Endothelial cell (in vitro differentiated cells): Measurements from ENCODE around the gene UBASH3B. TPM values are rescaled to one million over a fixed set of nuclear protein-coding genes. Genes with fewer than 3 reads are reported as not detected.
A peak's percentile ranks its signal among the peaks of the same experiment; 100 is the strongest.

ENCODE experiments used
- DNase-seq: peaks from one replicate; pipeline ENCODE4 v3.0.0; 2021; ENCODE audit warnings: low spot score
- H3K27ac Mint-ChIP-seq: one replicate; pipeline ENCODE4 v1.8.0; 2021; ENCODE audit warnings: mixed read lengths, inconsistent platforms; ENCODE audit not compliant: unreplicated experiment
- H3K27me3 Mint-ChIP-seq: one replicate; pipeline ENCODE4 v1.8.0; 2021; ENCODE audit warnings: mild to moderate bottlenecking, moderate library complexity, mixed read lengths, inconsistent platforms; ENCODE audit not compliant: unreplicated experiment
- H3K36me3 Mint-ChIP-seq: one replicate; pipeline ENCODE4 v1.8.0; 2021; ENCODE audit warnings: mild to moderate bottlenecking, low read depth, mixed read lengths, inconsistent platforms; ENCODE audit not compliant: unreplicated experiment
- H3K4me1 Mint-ChIP-seq: one replicate; pipeline ENCODE4 v1.8.0; 2021; ENCODE audit warnings: mild to moderate bottlenecking, mixed read lengths, inconsistent platforms; ENCODE audit not compliant: unreplicated experiment
- H3K4me3 Mint-ChIP-seq: one replicate; pipeline ENCODE4 v1.8.0; 2021; ENCODE audit warnings: mild to moderate bottlenecking, mixed read lengths, inconsistent platforms; ENCODE audit not compliant: unreplicated experiment
- H3K9me3 Mint-ChIP-seq: one replicate; pipeline ENCODE4 v1.8.0; 2021; ENCODE audit warnings: mixed read lengths, inconsistent platforms; ENCODE audit not compliant: unreplicated experiment
- total RNA-seq: library from RNA; stranded (reverse); fragmentation: NEBNext Ultra II Directional; extraction: Animal tissue kit (Norgen Biotek cat#: 25700); gene quantifications from one replicate; pipeline ENCODE4 v1.2.1, GENCODE V29; 2021; ENCODE audit not compliant: unreplicated experiment
- TF ChIP-seq, protein P1 (sequence below): fragments of 200-600 bp; sonication (generic); IDR thresholded peaks from one replicate; pipeline ENCODE4 v1.5.0; 2021; ENCODE audit warnings: antibody characterized with exemption; ENCODE audit not compliant: unreplicated experiment

Gene UBASH3B
- total RNA-seq, 1 donor from 2014 or later, result 43.3 TPM

- Mint-ChIP-seq H3K4me1 (peaks cover 34% of the 10 kb centered on the region), H3K27ac (peak overlapping the region; percentile 91), H3K27me3 (peaks cover 5% of the 10 kb centered on the region), H3K36me3 (peaks cover 5% of the 10 kb centered on the region), H3K4me3 (no peak overlapping the region), H3K9me3 (no peaks in the 10 kb centered on the region)
- TF ChIP-seq, protein P1, sequence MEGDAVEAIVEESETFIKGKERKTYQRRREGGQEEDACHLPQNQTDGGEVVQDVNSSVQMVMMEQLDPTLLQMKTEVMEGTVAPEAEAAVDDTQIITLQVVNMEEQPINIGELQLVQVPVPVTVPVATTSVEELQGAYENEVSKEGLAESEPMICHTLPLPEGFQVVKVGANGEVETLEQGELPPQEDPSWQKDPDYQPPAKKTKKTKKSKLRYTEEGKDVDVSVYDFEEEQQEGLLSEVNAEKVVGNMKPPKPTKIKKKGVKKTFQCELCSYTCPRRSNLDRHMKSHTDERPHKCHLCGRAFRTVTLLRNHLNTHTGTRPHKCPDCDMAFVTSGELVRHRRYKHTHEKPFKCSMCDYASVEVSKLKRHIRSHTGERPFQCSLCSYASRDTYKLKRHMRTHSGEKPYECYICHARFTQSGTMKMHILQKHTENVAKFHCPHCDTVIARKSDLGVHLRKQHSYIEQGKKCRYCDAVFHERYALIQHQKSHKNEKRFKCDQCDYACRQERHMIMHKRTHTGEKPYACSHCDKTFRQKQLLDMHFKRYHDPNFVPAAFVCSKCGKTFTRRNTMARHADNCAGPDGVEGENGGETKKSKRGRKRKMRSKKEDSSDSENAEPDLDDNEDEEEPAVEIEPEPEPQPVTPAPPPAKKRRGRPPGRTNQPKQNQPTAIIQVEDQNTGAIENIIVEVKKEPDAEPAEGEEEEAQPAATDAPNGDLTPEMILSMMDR, result no peak
- DNase-seq, result no peak
Observed at GRCh38 chr11:122690801-122691548, 35.5 kb downstream of the UBASH3B start.

DNA sequence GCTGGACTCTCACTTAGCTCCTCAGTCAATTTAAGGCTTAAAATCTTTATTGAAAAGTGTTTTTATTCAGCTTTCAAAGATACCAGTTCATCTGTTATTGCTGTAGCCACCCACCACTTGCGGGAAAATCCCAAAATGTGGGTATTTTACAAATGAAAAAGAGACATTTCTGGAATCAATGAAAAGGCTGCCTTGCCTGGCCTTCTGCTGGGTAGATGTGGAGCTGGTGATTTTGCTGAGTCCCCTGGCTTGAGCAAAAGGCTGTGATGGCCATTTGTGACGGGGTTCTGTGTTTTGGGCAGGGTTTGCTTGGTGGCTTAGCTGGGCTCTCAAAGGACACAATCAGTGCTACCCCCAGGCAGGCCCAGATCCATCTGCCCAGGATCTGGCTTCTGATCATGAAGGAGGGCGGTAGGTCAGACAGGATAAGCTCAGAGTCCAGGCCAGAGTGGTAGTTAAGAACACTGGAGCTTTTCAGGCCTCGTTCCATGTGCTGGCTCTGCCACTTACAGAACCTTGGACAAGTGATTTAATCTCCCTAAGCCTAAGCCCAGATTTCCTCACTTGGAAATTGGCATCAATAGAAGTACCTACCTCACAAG is 36.1 kb downstream of the UBASH3B start:
- H3K4me3 Mint-ChIP-seq, result no peak overlapping the region
- H3K36me3 Mint-ChIP-seq, result peaks cover 5% of the 10 kb centered on the region
- DNase-seq, result no peak
- H3K9me3 Mint-ChIP-seq, result no peaks in the 10 kb centered on the region
- peaks cover 32% of the 10 kb centered on the region for H3K4me1 Mint-ChIP-seq
- H3K27ac Mint-ChIP-seq, result peak overlapping the region; percentile 91
- TF ChIP-seq, protein P1, result no peak
- H3K27me3 Mint-ChIP-seq, result peaks cover 5% of the 10 kb centered on the region

DNA sequence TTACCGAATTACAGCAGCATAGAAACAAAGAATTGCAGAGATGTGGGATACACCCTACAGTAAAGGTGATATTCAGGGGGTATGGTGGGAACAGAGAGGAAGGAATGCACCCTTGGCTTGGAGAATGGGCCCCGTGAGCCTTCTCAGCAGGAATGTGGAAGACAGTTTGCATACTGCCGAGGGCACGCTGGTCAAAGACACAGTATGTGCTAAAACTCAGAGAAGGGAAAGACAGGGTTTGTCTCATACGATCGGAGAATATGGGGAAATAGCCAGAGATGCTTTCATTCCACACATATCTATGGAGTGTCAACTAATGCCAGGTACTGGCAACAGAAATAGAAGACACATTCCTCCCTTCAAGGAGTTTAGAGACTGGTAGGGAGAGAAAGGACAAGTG is 36.9 kb downstream of the UBASH3B start:
- TF ChIP-seq, protein P1, result no peak
- Mint-ChIP-seq H3K27me3 (peaks cover 5% of the 10 kb centered on the region), H3K4me3 (no peak overlapping the region), H3K9me3 (no peaks in the 10 kb centered on the region), H3K36me3 (peaks cover 5% of the 10 kb centered on the region), H3K4me1 (peaks cover 32% of the 10 kb centered on the region), H3K27ac (no peak overlapping the region)
- no peak for DNase-seq

DNA sequence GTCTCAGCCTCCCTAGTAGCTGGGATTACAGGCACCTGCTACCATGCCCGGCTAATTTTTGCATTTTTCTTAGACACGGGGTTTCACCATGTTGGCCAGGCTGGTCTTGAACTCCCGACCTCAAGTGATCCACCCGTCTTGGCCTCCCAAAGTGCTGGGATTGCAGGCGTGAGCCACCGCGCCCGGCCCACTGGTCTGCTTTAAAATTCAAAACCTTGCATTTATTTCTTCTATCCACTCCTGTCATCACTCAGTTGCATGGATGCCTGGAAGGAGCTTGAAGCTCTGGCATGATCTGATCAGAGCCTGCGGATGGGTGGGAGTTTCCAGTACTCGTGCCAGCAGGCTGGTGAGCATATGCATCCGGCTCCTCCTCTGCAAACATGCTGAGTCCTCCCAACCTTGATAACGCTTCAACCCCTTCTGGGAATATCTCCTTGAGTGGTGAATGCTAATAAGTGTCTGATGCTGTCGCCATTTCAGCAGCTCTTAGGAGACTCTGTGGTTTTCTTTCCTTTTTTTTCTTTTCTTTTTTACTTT is 39.6 kb downstream of the UBASH3B start:
- Mint-ChIP-seq H3K27ac (no peak overlapping the region), H3K4me3 (no peak overlapping the region), H3K36me3 (peaks cover 5% of the 10 kb centered on the region), H3K9me3 (no peaks in the 10 kb centered on the region), H3K4me1 (peaks cover 27% of the 10 kb centered on the region), H3K27me3 (peaks cover 5% of the 10 kb centered on the region)
- TF ChIP-seq, protein P1, result no peak
- DNase-seq, result no peak

DNA sequence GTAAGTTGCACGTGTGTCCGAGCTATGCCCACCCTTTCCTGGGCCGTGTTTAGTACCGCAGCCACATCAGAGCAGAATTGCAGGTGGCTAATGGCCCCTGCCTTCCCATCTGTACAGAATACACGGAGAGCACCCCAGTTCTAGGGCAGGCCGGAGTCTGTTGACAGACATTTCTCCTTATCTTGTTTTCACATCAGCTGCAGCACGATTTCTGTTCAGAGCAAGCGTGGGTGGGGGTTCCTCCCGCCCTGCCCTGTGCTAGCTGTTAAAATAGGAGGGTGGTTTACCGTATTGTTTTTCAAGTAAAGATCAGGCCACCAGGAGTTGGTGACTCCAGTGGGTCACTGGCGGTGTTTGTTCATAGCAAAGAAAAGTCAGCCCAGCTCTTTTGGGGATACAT is 41.1 kb downstream of the UBASH3B start:
- peaks cover 5% of the 10 kb centered on the region for H3K27me3 Mint-ChIP-seq

More for the DNA sequence above, 41.1 kb downstream of the UBASH3B start:
- H3K9me3 Mint-ChIP-seq, result no peaks in the 10 kb centered on the region
- H3K36me3 Mint-ChIP-seq, result peaks cover 5% of the 10 kb centered on the region
- H3K4me1 Mint-ChIP-seq, result peaks cover 13% of the 10 kb centered on the region
- TF ChIP-seq, protein P1, result no peak
- no peak for DNase-seq
- H3K4me3 Mint-ChIP-seq, result no peak overlapping the region
- H3K27ac Mint-ChIP-seq, result no peak overlapping the region
